K562 (cell line): ENCODE results near the gene CCDC85B. TPM values are rescaled to one million over a fixed set of nuclear protein-coding genes. Genes with fewer than 3 reads are reported as not detected.

ENCODE experiments used
- ARNT ChIP-seq, 2 experiments: fragments of 450-650 bp; IDR thresholded peaks; 2 replicates each; pipeline ENCODE4 v1.6.1; 2016; ENCODE audit warnings: mild to moderate bottlenecking in 1 of 2
- CCNT2 ChIP-seq: IDR thresholded peaks from 2 replicates; pipeline ENCODE4 v1.6.1; 2011; ENCODE audit warnings: borderline replicate concordance, low read depth, mild to moderate bottlenecking, moderate library complexity, mixed read lengths, low read length; ENCODE audit not compliant: insufficient read length; ENCODE audit errors: extremely low read depth
- CHD2 ChIP-seq: IDR thresholded peaks from 2 replicates; pipeline ENCODE4 v1.6.1; 2011; ENCODE audit warnings: low read depth, low read length
- ELF1 ChIP-seq: fragments of 200-800 bp; sonication (Bioruptor generic); IDR thresholded peaks from 2 replicates; pipeline ENCODE4 v1.6.1; 2016; ENCODE audit warnings: missing genetic modification characterization, missing compliant biosample characterization
- FOXM1 ChIP-seq, 2 experiments: fragments of 450-650 bp in 1 of 2; sonication (generic) in 1 of 2; formaldehyde crosslinking in 1 of 2; IDR thresholded peaks; 2 replicates each; pipeline versions ENCODE4 v1.6.1 to v1.9.0; 2017 to 2022; ENCODE audit warnings: low read depth in 2 of 2, mild to moderate bottlenecking in 2 of 2, missing genetic modification reagents in 1 of 2, moderate library complexity in 1 of 2
- HNRNPL ChIP-seq: fragments of 200-400 bp; formaldehyde crosslinking; IDR thresholded peaks from 2 replicates; pipeline ENCODE4 v1.6.1; 2017; ENCODE audit warnings: low read depth, mild to moderate bottlenecking, low read length
- KDM2B ChIP-seq: fragments of 250-450 bp; sonication (Bioruptor Pico); IDR thresholded peaks from 2 replicates; pipeline ENCODE4 v1.8.0; 2021; ENCODE audit warnings: mild to moderate bottlenecking, moderate library complexity
- L3MBTL2 ChIP-seq: fragments of 450-650 bp; IDR thresholded peaks from 2 replicates; pipeline ENCODE4 v1.6.1; 2016; ENCODE audit warnings: mild to moderate bottlenecking, moderate library complexity
- LARP7 ChIP-seq: fragments of 450-650 bp; IDR thresholded peaks from 2 replicates; pipeline ENCODE4 v1.6.1; 2016
- MAFF ChIP-seq: IDR thresholded peaks from 2 replicates; pipeline ENCODE4 v1.6.1; 2012; ENCODE audit warnings: low read length, improper control_type of control experiment
- MBD2 ChIP-seq: sonication (generic); IDR thresholded peaks from 2 replicates; pipeline ENCODE4 v1.6.1; 2016; ENCODE audit warnings: low read depth, borderline replicate concordance
- MCM7 ChIP-seq, 2 experiments: fragments of 450-650 bp; IDR thresholded peaks; 2 replicates each; pipeline ENCODE4 v1.6.1; 2016 to 2018
- PCBP2 ChIP-seq: fragments of 200-400 bp; formaldehyde crosslinking; IDR thresholded peaks from 2 replicates; pipeline ENCODE4 v1.6.1; 2018; ENCODE audit warnings: low read length, low read depth, mild to moderate bottlenecking, moderate library complexity; ENCODE audit not compliant: poor library complexity, severe bottlenecking
- RBM22 ChIP-seq: fragments of 200-400 bp; formaldehyde crosslinking; IDR thresholded peaks from 2 replicates; pipeline ENCODE4 v1.6.1; 2018; ENCODE audit warnings: low read length, low read depth; ENCODE audit not compliant: poor library complexity, severe bottlenecking
- SIN3A ChIP-seq, 2 experiments: fragments of 150-350 bp in 1 of 2; IDR thresholded peaks; 2 replicates each; pipeline ENCODE4 v1.6.1; 2011 to 2016; ENCODE audit warnings: borderline replicate concordance in 2 of 2, low read depth in 2 of 2, low read length in 2 of 2, mild to moderate bottlenecking in 2 of 2, moderate library complexity in 2 of 2; ENCODE audit not compliant: control insufficient read depth in 1 of 2
- SIN3B ChIP-seq: fragments of 450-650 bp; IDR thresholded peaks from 2 replicates; pipeline ENCODE4 v1.6.1; 2017; ENCODE audit warnings: low read depth, mild to moderate bottlenecking, moderate library complexity
- SRSF1 ChIP-seq: fragments of 200-400 bp; formaldehyde crosslinking; IDR thresholded peaks from 2 replicates; pipeline ENCODE4 v1.6.1; 2017; ENCODE audit warnings: mild to moderate bottlenecking, low read depth, low read length, moderate library complexity
- TAL1 ChIP-seq: fragments of 450-650 bp; IDR thresholded peaks from 2 replicates; pipeline ENCODE4 v1.6.1; 2016; ENCODE audit warnings: mild to moderate bottlenecking
- TSC22D4 ChIP-seq: fragments of 450-650 bp; IDR thresholded peaks from 2 replicates; pipeline ENCODE4 v1.6.1; 2016; ENCODE audit warnings: missing genetic modification characterization, missing biosample characterization, control low read depth
- ZC3H4 ChIP-seq: sonication (generic); formaldehyde crosslinking; IDR thresholded peaks from 2 replicates; pipeline ENCODE4 v1.9.0; 2021; ENCODE audit warnings: missing genetic modification reagents, borderline replicate concordance
- ZNF354B ChIP-seq: fragments of 250-450 bp; sonication (Bioruptor Pico); IDR thresholded peaks from 2 replicates; pipeline ENCODE4 v1.4.0; 2020
- ZNF583 ChIP-seq: fragments of 250-450 bp; sonication (Bioruptor Pico); IDR thresholded peaks from 2 replicates; pipeline ENCODE4 v1.4.0; 2020
- polyA plus RNA-seq, 8 experiments: library from polyadenylated mRNA; depleted of rRNA in 4 of 8; stranded (reverse) in 5 of 8; unstranded in 3 of 8; fragments of >200 nt; fragmentation: Nextera tagmentation in 2 of 8; fragmentation: Illumina TruSeq in 1 of 8; extraction: Ambion mirVana in 2 of 8; extraction: Trizol in 1 of 8; gene quantifications; 2 replicates each; pipeline versions ENCODE4 v1.2.1 to v1.2.3, GENCODE V29; 2011 to 2014; ENCODE audit warnings: inconsistent platforms in 1 of 8, missing spikeins in 1 of 8
- total RNA-seq, 7 experiments: library from RNA; depleted of rRNA in 6 of 7; stranded (reverse); fragments of >200 nt in 6 of 7; fragmentation: Illumina TruSeq in 2 of 7; extraction: Trizol in 2 of 7; gene quantifications; 2 replicates each; pipeline versions ENCODE4 v1.2.1 to v1.2.3, GENCODE V29; 2011 to 2021; ENCODE audit warnings: low replicate concordance in 1 of 7
- TF ChIP-seq, protein P1 (sequence below): fragments of 250-450 bp; sonication (Bioruptor Pico); IDR thresholded peaks from 2 replicates; pipeline ENCODE4 v1.5.0; 2021; ENCODE audit warnings: mild to moderate bottlenecking, borderline replicate concordance
- TF ChIP-seq, protein P2 (sequence below): fragments of 250-450 bp; sonication (Bioruptor Pico); IDR thresholded peaks from 2 replicates; pipeline ENCODE4 v1.4.0; 2020

CCDC85B gene
- total and polyA plus RNA-seq, 9 of the 15 experiments (the other 6 are each of a cell fraction or from before 2014, with no cell fraction given), result 0.14 to 138 (median 6.2) TPM

DNA sequence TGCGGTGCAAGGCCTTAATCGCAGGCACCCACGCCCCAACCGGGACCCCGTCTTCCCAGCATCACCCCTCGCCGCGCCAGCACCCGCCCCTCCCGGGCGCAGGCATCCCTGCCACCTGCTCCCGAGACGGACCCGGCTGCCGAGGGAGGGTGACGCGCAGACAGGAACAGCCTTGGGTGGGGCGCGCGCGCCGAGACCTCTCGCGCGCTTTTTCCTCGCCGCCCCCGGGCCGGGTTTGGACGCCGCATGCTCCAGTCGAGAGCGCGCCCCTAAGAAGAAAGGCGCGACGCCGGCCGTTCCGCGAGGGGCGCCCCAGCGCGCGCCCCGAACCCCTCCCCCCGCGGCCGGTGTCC lies 33.0 kb upstream of the CCDC85B start (continued):
- TF ChIP-seq ELF1 (tag), result no peak
- peak; percentile 90 for TF ChIP-seq L3MBTL2
- no peak for TF ChIP-seq KDM2B (CRISPR knock-in tag)
- TF ChIP-seq ZC3H4, result no peak
- TF ChIP-seq SIN3A (IDR thresholded peaks at IDR 0.05; ENCODE audit: borderline replicate concordance in 2 of 2, control insufficient read depth in 1 of 2, low read depth in 2 of 2, low read length in 2 of 2), result peak in 1 of 2 experiments; percentile 80; a peak in 2 of 4 replicates
- no peak for TF ChIP-seq CHD2
- peak; percentile 43 for TF ChIP-seq PCBP2
- peak; percentile 98 for TF ChIP-seq RBM22
- peak; percentile 96 for TF ChIP-seq SRSF1
- TF ChIP-seq MBD2, result no peak
- TF ChIP-seq ZNF354B, result no peak
- no peak for TF ChIP-seq CCNT2
- peak; percentile 75; the same call in 1 of the 2 replicates for TF ChIP-seq HNRNPL
- 0 out of 2 replicates have a peak, but pooled peaks have one; percentile 26 for TF ChIP-seq LARP7
- no peak for TF ChIP-seq MCM7 (IDR thresholded peaks at IDR 0.05)
- TF ChIP-seq, protein P1, sequence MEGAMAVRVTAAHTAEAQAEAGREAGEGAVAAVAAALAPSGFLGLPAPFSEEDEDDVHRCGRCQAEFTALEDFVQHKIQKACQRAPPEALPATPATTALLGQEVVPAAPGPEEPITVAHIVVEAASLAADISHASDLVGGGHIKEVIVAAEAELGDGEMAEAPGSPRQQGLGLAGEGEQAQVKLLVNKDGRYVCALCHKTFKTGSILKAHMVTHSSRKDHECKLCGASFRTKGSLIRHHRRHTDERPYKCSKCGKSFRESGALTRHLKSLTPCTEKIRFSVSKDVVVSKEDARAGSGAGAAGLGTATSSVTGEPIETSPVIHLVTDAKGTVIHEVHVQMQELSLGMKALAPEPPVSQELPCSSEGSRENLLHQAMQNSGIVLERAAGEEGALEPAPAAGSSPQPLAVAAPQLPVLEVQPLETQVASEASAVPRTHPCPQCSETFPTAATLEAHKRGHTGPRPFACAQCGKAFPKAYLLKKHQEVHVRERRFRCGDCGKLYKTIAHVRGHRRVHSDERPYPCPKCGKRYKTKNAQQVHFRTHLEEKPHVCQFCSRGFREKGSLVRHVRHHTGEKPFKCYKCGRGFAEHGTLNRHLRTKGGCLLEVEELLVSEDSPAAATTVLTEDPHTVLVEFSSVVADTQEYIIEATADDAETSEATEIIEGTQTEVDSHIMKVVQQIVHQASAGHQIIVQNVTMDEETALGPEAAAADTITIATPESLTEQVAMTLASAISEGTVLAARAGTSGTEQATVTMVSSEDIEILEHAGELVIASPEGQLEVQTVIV (CRISPR knock-in tag), result no peak
- TF ChIP-seq, protein P2, sequence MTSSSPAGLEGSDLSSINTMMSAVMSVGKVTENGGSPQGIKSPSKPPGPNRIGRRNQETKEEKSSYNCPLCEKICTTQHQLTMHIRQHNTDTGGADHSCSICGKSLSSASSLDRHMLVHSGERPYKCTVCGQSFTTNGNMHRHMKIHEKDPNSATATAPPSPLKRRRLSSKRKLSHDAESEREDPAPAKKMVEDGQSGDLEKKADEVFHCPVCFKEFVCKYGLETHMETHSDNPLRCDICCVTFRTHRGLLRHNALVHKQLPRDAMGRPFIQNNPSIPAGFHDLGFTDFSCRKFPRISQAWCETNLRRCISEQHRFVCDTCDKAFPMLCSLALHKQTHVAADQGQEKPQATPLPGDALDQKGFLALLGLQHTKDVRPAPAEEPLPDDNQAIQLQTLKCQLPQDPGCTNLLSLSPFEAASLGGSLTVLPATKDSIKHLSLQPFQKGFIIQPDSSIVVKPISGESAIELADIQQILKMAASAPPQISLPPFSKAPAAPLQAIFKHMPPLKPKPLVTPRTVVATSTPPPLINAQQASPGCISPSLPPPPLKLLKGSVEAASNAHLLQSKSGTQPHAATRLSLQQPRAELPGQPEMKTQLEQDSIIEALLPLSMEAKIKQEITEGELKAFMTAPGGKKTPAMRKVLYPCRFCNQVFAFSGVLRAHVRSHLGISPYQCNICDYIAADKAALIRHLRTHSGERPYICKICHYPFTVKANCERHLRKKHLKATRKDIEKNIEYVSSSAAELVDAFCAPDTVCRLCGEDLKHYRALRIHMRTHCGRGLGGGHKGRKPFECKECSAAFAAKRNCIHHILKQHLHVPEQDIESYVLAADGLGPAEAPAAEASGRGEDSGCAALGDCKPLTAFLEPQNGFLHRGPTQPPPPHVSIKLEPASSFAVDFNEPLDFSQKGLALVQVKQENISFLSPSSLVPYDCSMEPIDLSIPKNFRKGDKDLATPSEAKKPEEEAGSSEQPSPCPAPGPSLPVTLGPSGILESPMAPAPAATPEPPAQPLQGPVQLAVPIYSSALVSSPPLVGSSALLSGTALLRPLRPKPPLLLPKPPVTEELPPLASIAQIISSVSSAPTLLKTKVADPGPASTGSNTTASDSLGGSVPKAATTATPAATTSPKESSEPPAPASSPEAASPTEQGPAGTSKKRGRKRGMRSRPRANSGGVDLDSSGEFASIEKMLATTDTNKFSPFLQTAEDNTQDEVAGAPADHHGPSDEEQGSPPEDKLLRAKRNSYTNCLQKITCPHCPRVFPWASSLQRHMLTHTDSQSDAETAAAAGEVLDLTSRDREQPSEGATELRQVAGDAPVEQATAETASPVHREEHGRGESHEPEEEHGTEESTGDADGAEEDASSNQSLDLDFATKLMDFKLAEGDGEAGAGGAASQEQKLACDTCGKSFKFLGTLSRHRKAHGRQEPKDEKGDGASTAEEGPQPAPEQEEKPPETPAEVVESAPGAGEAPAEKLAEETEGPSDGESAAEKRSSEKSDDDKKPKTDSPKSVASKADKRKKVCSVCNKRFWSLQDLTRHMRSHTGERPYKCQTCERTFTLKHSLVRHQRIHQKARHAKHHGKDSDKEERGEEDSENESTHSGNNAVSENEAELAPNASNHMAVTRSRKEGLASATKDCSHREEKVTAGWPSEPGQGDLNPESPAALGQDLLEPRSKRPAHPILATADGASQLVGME (CRISPR knock-in tag), result no peak
- no peak for TF ChIP-seq TAL1
- no peak for TF ChIP-seq SIN3B
- TF ChIP-seq ZNF583 (CRISPR knock-in tag), result no peak; the same call in 1 of the 2 replicates
- TF ChIP-seq FOXM1 (IDR thresholded peaks at IDR 0.05; ENCODE audit: low read depth), result no peak
- TF ChIP-seq FOXM1 (CRISPR knock-in tag; IDR thresholded peaks at IDR 0.05; ENCODE audit: low read depth), result peak; percentile 82; the same call in 1 of the 2 replicates
- no peak for TF ChIP-seq TSC22D4 (tag)
- TF ChIP-seq ARNT (IDR thresholded peaks at IDR 0.05), result no peak
- no peak for TF ChIP-seq MAFF
